PC-3 (cell line): ENCODE data around the gene PRDM9. TPM values are rescaled to one million over a fixed set of nuclear protein-coding genes. Genes with fewer than 3 reads are reported as not detected.
A peak's percentile ranks its signal among the peaks of the same experiment; 100 is the strongest.
"Not testable (repeated sequence)": the region's sequence is repeated elsewhere in the genome, so short reads cannot be mapped to it uniquely, and the experiment has no call there.

ENCODE experiments used
- ATAC-seq: fragments of 200-7000 bp; cut with Tn5 transposase; 2 replicates; pipeline ENCODE4 v1.9.1; 2020; ENCODE audit warnings: mild to moderate bottlenecking, moderate library complexity
- BruUV-seq: library from RNA; stranded (reverse); fragments of 400-500 nt; replicated peaks from 2 replicates; lab custom pipeline; 2021; lab: Mats Ljungman, UMichigan
- CTCF ChIA-PET: fragments of 300-600 bp; sonication (Branson Sonifier 250); formaldehyde crosslinking; loops from one replicate; lab custom pipeline; 2022; ENCODE audit warnings: antibody characterized with exemption; lab: Charles Lee
- POLR2A ChIA-PET: fragments of 300-600 bp; sonication (Branson Sonifier 250); formaldehyde crosslinking; loops from one replicate; lab custom pipeline; 2022; ENCODE audit warnings: antibody characterized with exemption; ENCODE audit not compliant: unreplicated experiment; lab: Charles Lee
- DNase-seq: peaks from one replicate; pipeline ENCODE4 v3.0.0-alpha.2; 2015
- H2AFZ ChIP-seq: fragments of 300-600 bp; sonication (generic); 2 replicates; pipeline ENCODE4 v1.6.0; 2016; ENCODE audit warnings: antibody characterized with exemption, low read length
- H3F3A ChIP-seq: fragments of 300-600 bp; sonication (generic); one replicate; pipeline ENCODE4 v1.6.0; 2017; ENCODE audit warnings: antibody characterized with exemption, low read length, control low read depth, mild to moderate bottlenecking; ENCODE audit not compliant: unreplicated experiment
- H3K27ac ChIP-seq: fragments of 300-600 bp; sonication (generic); 2 replicates; pipeline ENCODE4 v1.5.1; 2016; ENCODE audit warnings: mild to moderate bottlenecking, low read length
- H3K27me3 ChIP-seq: fragments of 300-600 bp; sonication (generic); 2 replicates; pipeline ENCODE4 v1.6.1; 2016; ENCODE audit warnings: low read length, mixed read lengths
- H3K36me3 ChIP-seq: fragments of 300-600 bp; sonication (generic); 2 replicates; pipeline ENCODE4 v1.6.1; 2016; ENCODE audit warnings: low read depth, mixed run types, low read length, mixed read lengths
- H3K4me1 ChIP-seq: fragments of 300-600 bp; sonication (generic); 2 replicates; pipeline ENCODE4 v1.5.1; 2016; ENCODE audit warnings: low read length; ENCODE audit not compliant: insufficient read depth
- H3K4me2 ChIP-seq: fragments of 300-600 bp; sonication (generic); 2 replicates; pipeline ENCODE4 v1.6.0; 2016; ENCODE audit warnings: low read length
- H3K4me3 ChIP-seq: fragments of 300-600 bp; sonication (generic); 2 replicates; pipeline ENCODE4 v1.5.1; 2016; ENCODE audit warnings: mild to moderate bottlenecking, low read length, mixed read lengths
- H3K79me2 ChIP-seq: fragments of 300-600 bp; sonication (generic); 2 replicates; pipeline ENCODE4 v1.6.1; 2017; ENCODE audit warnings: low read length, mixed read lengths
- H3K9ac ChIP-seq: fragments of 300-600 bp; sonication (generic); 2 replicates; pipeline ENCODE4 v1.6.0; 2016; ENCODE audit warnings: mild to moderate bottlenecking, low read length
- H3K9me2 ChIP-seq: fragments of 300-600 bp; sonication (generic); replicated peaks from 2 replicates; pipeline ENCODE4 v1.6.1; 2016; ENCODE audit warnings: mixed run types, low read length, mixed read lengths
- H3K9me3 ChIP-seq: fragments of 300-600 bp; sonication (generic); 2 replicates; pipeline ENCODE4 v1.6.1; 2016; ENCODE audit warnings: low read length, mixed read lengths
- H4K20me1 ChIP-seq: fragments of 300-600 bp; sonication (generic); 2 replicates; pipeline ENCODE4 v1.6.1; 2016; ENCODE audit warnings: low read length, mixed read lengths
- CTCF ChIP-seq: fragments of 300-600 bp; sonication (generic); conservative IDR thresholded peaks from 2 replicates; pipeline ENCODE4 v1.5.1; 2017; ENCODE audit warnings: antibody characterized with exemption, low read depth, mild to moderate bottlenecking, low read length
- EZH2 ChIP-seq: fragments of 300-600 bp; sonication (generic); IDR thresholded peaks from one replicate; pipeline ENCODE4 v1.6.1; 2017; ENCODE audit warnings: antibody characterized with exemption, mild to moderate bottlenecking, low read length; ENCODE audit not compliant: unreplicated experiment
- EZH2phosphoT487 ChIP-seq: fragments of 300-600 bp; sonication (generic); IDR thresholded peaks from 2 replicates; pipeline ENCODE4 v1.6.1; 2018; ENCODE audit warnings: mild to moderate bottlenecking, antibody characterized with exemption, low read length, borderline replicate concordance
- intact Hi-C: fragments of 100-400 bp; cut with micrococcal nuclease; formaldehyde crosslinking; loops from 2 replicates; pipeline ENCODE4 v1.9.0; 2023
- total RNA-seq: library from RNA; depleted of rRNA; stranded (reverse); fragments of >200 nt; gene quantifications from 2 replicates; pipeline ENCODE4 v1.2.3, GENCODE V29; 2014

Gene PRDM9
- total RNA-seq, 1 experiment from 2014 or later: 0.11 TPM

- ChIA-PET CTCF (interaction anchor here (0.9 kb wide), 1 partner anchor 23 kb away, joined by 3 read pairs; no protein-coding TSS in a partner anchor), POLR2A (interaction anchor here (0.6 kb wide), 1 partner anchor 66 kb away, joined by 6 read pairs; no protein-coding TSS in a partner anchor)
- Histone ChIP-seq H2AFZ (peak overlapping the region; percentile 88), H3K27ac (peak overlapping the region; percentile 75), H3K79me2 (no peaks in the 10 kb centered on the region), H3K9me2 (no peaks in the 10 kb centered on the region), H3K9ac (peak overlapping the region; percentile 77), H3K27me3 (no peaks in the 10 kb centered on the region), H3K9me3 (no peaks in the 10 kb centered on the region), H3K4me1 (peaks cover 7% of the 10 kb centered on the region; the same call in 1 of the 2 replicates), H4K20me1 (no peaks in the 10 kb centered on the region), H3K36me3 (no peaks in the 10 kb centered on the region), H3K4me2 (peak overlapping the region; percentile 87), H3K4me3 (peak overlapping the region; percentile 70), H3F3A (no peaks in the 10 kb centered on the region)
- ATAC-seq: peak; percentile 76
- BruUV-seq: TSS peak; percentile 93
- TF ChIP-seq CTCF: peak; percentile 68
- TF ChIP-seq EZH2: no peak
- peak; percentile 81 for DNase-seq
- intact Hi-C loops: loop anchor here (1.0 to 5.0 kb wide), 4 partner anchors 99 to 297 kb away; no protein-coding TSS in a partner anchor
Observed at GRCh38 chr5:23506329-23507236, 826 bp upstream of the PRDM9 start.

- intact Hi-C loops, POLR2A ChIA-PET: not testable (repeated sequence)
Observed at GRCh38 chr5:23510434-23510833, 3.0 kb downstream of the PRDM9 start.

DNA sequence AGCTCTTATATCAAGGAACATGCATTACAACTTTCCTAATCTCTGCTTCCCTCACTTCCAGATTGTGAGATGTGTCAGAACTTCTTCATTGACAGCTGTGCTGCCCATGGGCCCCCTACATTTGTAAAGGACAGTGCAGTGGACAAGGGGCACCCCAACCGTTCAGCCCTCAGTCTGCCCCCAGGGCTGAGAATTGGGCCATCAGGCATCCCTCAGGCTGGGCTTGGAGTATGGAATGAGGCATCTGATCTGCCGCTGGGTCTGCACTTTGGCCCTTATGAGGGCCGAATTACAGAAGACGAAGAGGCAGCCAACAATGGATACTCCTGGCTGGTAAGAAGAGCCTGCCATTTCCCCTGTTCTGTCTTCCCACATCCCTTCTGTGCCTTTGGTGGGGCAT, 15.1 kb downstream of the PRDM9 start:
- Histone ChIP-seq H3F3A (no peaks in the 10 kb centered on the region), H3K4me3 (no peak overlapping the region), H3K27me3 (no peaks in the 10 kb centered on the region), H3K4me1 (no peaks in the 10 kb centered on the region), H3K79me2 (no peaks in the 10 kb centered on the region), H3K36me3 (no peaks in the 10 kb centered on the region), H3K27ac (no peak overlapping the region), H3K4me2 (no peak overlapping the region), H3K9ac (no peak overlapping the region), H3K9me3 (no peaks in the 10 kb centered on the region), H4K20me1 (no peaks in the 10 kb centered on the region), H2AFZ (no peak overlapping the region), H3K9me2 (no peaks in the 10 kb centered on the region)
- POLR2A ChIA-PET: no interaction called here
- intact Hi-C loops: no loop called here
- DNase-seq (no peak), ATAC-seq (no peak)
- no TSS peak for BruUV-seq
- CTCF ChIA-PET: no interaction called here
- TF ChIP-seq CTCF (no peak), EZH2phosphoT487 (no peak), EZH2 (no peak)

More at GRCh38 chr5:23510434-23510833, 3.0 kb downstream of the PRDM9 start:
- H3K9ac ChIP-seq, H3F3A ChIP-seq, H3K79me2 ChIP-seq, H4K20me1 ChIP-seq, H3K9me2 ChIP-seq, H3K4me3 ChIP-seq, H3K27me3 ChIP-seq, CTCF ChIA-PET, H3K27ac ChIP-seq, H2AFZ ChIP-seq, DNase-seq, BruUV-seq, H3K4me1 ChIP-seq, H3K9me3 ChIP-seq, H3K4me2 ChIP-seq, H3K36me3 ChIP-seq, ATAC-seq: not testable (repeated sequence)
